ENCODE measurements around the gene CDC123. TPM values are rescaled to one million over a fixed set of nuclear protein-coding genes. Genes with fewer than 3 reads are reported as not detected.

CDC123 gene
- total and polyA plus RNA-seq, 2 donors (not counting 3 experiments of a cell fraction or from before 2014, with no cell fraction given) = 65.6 to 106 TPM

DNA sequence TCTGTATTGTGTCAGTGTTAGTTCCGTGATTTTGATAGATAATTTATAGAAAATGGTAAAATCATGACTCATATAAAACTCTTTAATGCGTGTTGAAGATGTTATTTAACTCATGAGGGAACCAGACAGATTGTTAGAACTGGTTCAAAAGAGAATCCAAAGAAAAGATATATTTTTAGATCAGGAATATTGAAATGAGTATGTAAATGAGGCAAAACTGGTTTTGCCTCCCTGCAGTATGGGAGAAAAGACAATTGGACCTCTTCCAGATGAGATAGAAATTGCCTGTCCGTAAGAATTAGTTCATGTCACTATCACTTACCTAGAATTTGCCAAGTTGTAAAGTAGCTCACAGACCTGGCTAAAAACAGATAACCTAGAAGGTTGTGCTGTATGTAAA is 17.6 kb downstream of the CDC123 start:
- H3K4me2 ChIP-seq (ENCODE audit: insufficient read depth, low read length) = no peak overlapping the region
- intact Hi-C loops (cut with micrococcal nuclease) (loop anchor here (1.0 kb wide), 2 partner anchors 443 to 498 kb away; no protein-coding TSS in a partner anchor), dilution Hi-C loops (cut with MboI; ENCODE audit: extremely low pct_ligation_motif_present, low sequenced_read_pairs) (no loop called here)
- peaks cover 9 to 30% of the 10 kb centered on the region in 2 experiments for H3K36me3 ChIP-seq (ENCODE audit: control insufficient read depth in 2 of 2, extremely low read depth in 1 of 2, insufficient read depth in 2 of 2, low read length in 2 of 2)
- H3K4me1 ChIP-seq (ENCODE audit: control insufficient read depth, extremely low read depth, insufficient read depth, low read length) = peaks cover 6% of the 10 kb centered on the region
- H4K20me1 ChIP-seq (replicated peaks; ENCODE audit: control insufficient read depth, extremely low read depth, insufficient read depth, low read length) = no peaks in the 10 kb centered on the region
- H3K27me3 ChIP-seq (ENCODE audit: control insufficient read depth in 2 of 2, insufficient read depth in 2 of 2, low read length in 2 of 2) = no peaks in the 10 kb centered on the region
- no peak overlapping the region for H3K4me3 ChIP-seq (replicated peaks in 1 of 3; ENCODE audit: insufficient read depth in 1 of 3, low read depth in 1 of 3, low read length in 3 of 3)
- peaks cover 21% of the 10 kb centered on the region for H3K79me2 ChIP-seq (ENCODE audit: control insufficient read depth, insufficient read depth, low read length)
- no peak overlapping the region for H3K27ac ChIP-seq (ENCODE audit: insufficient read depth, low read depth, low read length)
- no peak overlapping the region for H2AFZ ChIP-seq (ENCODE audit: low read depth, low read length)
- DNase-seq (ENCODE audit: low read depth, low spot score) = no peak
- no TSS peak for BruUV-seq (replicated peaks)
- no peaks in the 10 kb centered on the region for H3K9me1 ChIP-seq (replicated peaks; ENCODE audit: control insufficient read depth, extremely low read depth, insufficient read depth, low read length)
- peak overlapping the region; percentile 14 for H3K9ac ChIP-seq (replicated peaks; ENCODE audit: extremely low read depth, insufficient read depth, low read length)
- POLR2A ChIA-PET = no interaction called here
- H3K9me3 ChIP-seq (replicated peaks; ENCODE audit: control insufficient read depth, insufficient read depth, low read length) = no peaks in the 10 kb centered on the region
- CTCF ChIA-PET = interaction anchor here (1.1 to 2.6 kb wide), 7 partner anchors 10 to 496 kb away, joined by 3 to 17 read pairs (median 6); partner anchors contain the start of genes CDC123 and NUDT5
- TF ChIP-seq JUN (IDR thresholded peaks at IDR 0.05; ENCODE audit: borderline replicate concordance, insufficient read depth, insufficient read length, low read depth) = no peak
- FAIRE-seq = no peak

DNA sequence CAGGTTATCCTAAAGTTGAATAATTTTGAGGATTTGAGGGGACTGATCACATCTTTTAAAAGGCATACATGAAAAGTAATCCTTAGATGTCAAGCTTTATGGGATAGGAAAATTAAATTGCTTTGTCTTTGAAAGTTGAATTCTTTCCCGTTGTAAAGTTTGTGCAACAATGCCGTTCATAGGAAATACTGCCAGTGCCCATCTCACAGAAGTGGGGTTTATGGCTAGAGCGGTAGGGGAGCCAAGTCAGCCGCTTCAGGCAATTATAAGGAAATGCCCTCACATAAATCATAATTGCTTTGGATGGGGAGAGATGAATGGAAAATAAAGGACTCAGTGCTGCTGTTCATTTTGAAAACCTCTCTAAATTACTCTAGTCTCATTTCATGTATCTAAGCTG is 18.1 kb downstream of the CDC123 start:
- Histone ChIP-seq H4K20me1 (replicated peaks; ENCODE audit: control insufficient read depth, extremely low read depth, insufficient read depth, low read length) (no peaks in the 10 kb centered on the region), H3K4me2 (ENCODE audit: insufficient read depth, low read length) (no peak overlapping the region), H3K4me3 (replicated peaks in 1 of 3; ENCODE audit: insufficient read depth in 1 of 3, low read depth in 1 of 3, low read length in 3 of 3) (no peak overlapping the region), H3K27ac (ENCODE audit: insufficient read depth, low read depth, low read length) (peak overlapping the region; percentile 23), H3K9me3 (replicated peaks; ENCODE audit: control insufficient read depth, insufficient read depth, low read length) (no peaks in the 10 kb centered on the region), H3K9me1 (replicated peaks; ENCODE audit: control insufficient read depth, extremely low read depth, insufficient read depth, low read length) (no peaks in the 10 kb centered on the region), H3K36me3 (ENCODE audit: control insufficient read depth in 2 of 2, extremely low read depth in 1 of 2, insufficient read depth in 2 of 2, low read length in 2 of 2) (peaks cover 8 to 28% of the 10 kb centered on the region in 2 experiments), H3K27me3 (ENCODE audit: control insufficient read depth in 2 of 2, insufficient read depth in 2 of 2, low read length in 2 of 2) (no peaks in the 10 kb centered on the region), H3K4me1 (ENCODE audit: control insufficient read depth, extremely low read depth, insufficient read depth, low read length) (peaks cover 6% of the 10 kb centered on the region), H3K79me2 (ENCODE audit: control insufficient read depth, insufficient read depth, low read length) (peaks cover 16% of the 10 kb centered on the region), H2AFZ (ENCODE audit: low read depth, low read length) (no peak overlapping the region), H3K9ac (replicated peaks; ENCODE audit: extremely low read depth, insufficient read depth, low read length) (peak overlapping the region; percentile 14)
- dilution Hi-C loops (cut with MboI; ENCODE audit: extremely low pct_ligation_motif_present, low sequenced_read_pairs) = no loop called here
- ChIA-PET CTCF (interaction anchor here (0.5 to 2.6 kb wide), 17 partner anchors 10 to 934 kb away, joined by 3 to 17 read pairs (median 4); partner anchors contain the start of genes CDC123, NUDT5 and OPTN), POLR2A (no interaction called here)
- TF ChIP-seq, protein P1, sequence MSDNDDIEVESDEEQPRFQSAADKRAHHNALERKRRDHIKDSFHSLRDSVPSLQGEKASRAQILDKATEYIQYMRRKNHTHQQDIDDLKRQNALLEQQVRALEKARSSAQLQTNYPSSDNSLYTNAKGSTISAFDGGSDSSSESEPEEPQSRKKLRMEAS (IDR thresholded peaks at IDR 0.05; ENCODE audit: insufficient read depth, insufficient read length) = no peak
- TF ChIP-seq JUN (IDR thresholded peaks at IDR 0.05; ENCODE audit: borderline replicate concordance, insufficient read depth, insufficient read length, low read depth) = no peak
- no peak for TF ChIP-seq MYC (IDR thresholded peaks at IDR 0.05; ENCODE audit: low read depth, low read length)
- TF ChIP-seq, protein P2, sequence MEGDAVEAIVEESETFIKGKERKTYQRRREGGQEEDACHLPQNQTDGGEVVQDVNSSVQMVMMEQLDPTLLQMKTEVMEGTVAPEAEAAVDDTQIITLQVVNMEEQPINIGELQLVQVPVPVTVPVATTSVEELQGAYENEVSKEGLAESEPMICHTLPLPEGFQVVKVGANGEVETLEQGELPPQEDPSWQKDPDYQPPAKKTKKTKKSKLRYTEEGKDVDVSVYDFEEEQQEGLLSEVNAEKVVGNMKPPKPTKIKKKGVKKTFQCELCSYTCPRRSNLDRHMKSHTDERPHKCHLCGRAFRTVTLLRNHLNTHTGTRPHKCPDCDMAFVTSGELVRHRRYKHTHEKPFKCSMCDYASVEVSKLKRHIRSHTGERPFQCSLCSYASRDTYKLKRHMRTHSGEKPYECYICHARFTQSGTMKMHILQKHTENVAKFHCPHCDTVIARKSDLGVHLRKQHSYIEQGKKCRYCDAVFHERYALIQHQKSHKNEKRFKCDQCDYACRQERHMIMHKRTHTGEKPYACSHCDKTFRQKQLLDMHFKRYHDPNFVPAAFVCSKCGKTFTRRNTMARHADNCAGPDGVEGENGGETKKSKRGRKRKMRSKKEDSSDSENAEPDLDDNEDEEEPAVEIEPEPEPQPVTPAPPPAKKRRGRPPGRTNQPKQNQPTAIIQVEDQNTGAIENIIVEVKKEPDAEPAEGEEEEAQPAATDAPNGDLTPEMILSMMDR (IDR thresholded peaks at IDR 0.05; ENCODE audit: extremely low read depth in 1 of 2, insufficient read depth in 1 of 2, low read depth in 1 of 2, low read length in 2 of 2) = no peak
- no peak for TF ChIP-seq FOS (IDR thresholded peaks at IDR 0.05; ENCODE audit: borderline replicate concordance, insufficient read depth, low read length)
- no peak for TF ChIP-seq GATA2 (IDR thresholded peaks at IDR 0.05; ENCODE audit: insufficient read depth, insufficient read length, low read depth, low read length)
- TF ChIP-seq POLR2A (IDR thresholded peaks at IDR 0.05; ENCODE audit: low read depth, low read length) = no peak
- no peak for TF ChIP-seq EZH2 (IDR thresholded peaks at IDR 0.05; ENCODE audit: borderline replicate concordance, low read depth, low read length, severe bottlenecking)
- BruUV-seq (replicated peaks) = no TSS peak
- intact Hi-C loops (cut with micrococcal nuclease) = loop anchor here (1.0 kb wide), 2 partner anchors 442 to 497 kb away; no protein-coding TSS in a partner anchor
- DNase-seq (ENCODE audit: low read depth, low spot score) = peak; percentile 30
- FAIRE-seq = no peak

Data from endothelial cell of umbilical vein (primary cell).